ENCODE data around the gene PARVB. TPM values are rescaled to one million over a fixed set of nuclear protein-coding genes. Genes with fewer than 3 reads are reported as not detected.

PARVB gene
- total and polyA plus RNA-seq, 9 of the 15 experiments (the other 6 are each of a cell fraction or from before 2014, with no cell fraction given), result 1.1 to 59.2 (median 29.2) TPM

GRCh38 chr22:44143105-44143474 is 119.0 kb downstream of the PARVB start:
- Histone ChIP-seq H3K27me3 (ENCODE audit: control insufficient read depth in 2 of 2, insufficient read depth in 2 of 2, low read length in 2 of 2) (no peaks in the 10 kb centered on the region), H3K4me3 (no peak overlapping the region), H3K9me3 (replicated peaks; ENCODE audit: control insufficient read depth, insufficient read depth, low read depth, low read length) (no peaks in the 10 kb centered on the region), H2AFZ (ENCODE audit: low read depth, low read length) (no peak overlapping the region), H3K4me1 (replicated peaks in 1 of 2; ENCODE audit: control insufficient read depth in 2 of 2, insufficient read depth in 2 of 2, low read length in 2 of 2) (peaks cover 0 to 13% of the 10 kb centered on the region in 2 experiments; a peak in 2 of 5 replicates), H3K36me3 (ENCODE audit: control insufficient read depth, insufficient read depth, low read length) (peaks cover 4% of the 10 kb centered on the region; the same call in 1 of the 3 replicates), H3K9ac (ENCODE audit: insufficient read depth in 1 of 2, low read depth in 2 of 2, low read length in 2 of 2) (no peak overlapping the region), H3K79me2 (ENCODE audit: control insufficient read depth, insufficient read depth, low read length) (no peaks in the 10 kb centered on the region), H4K20me1 (replicated peaks; ENCODE audit: control insufficient read depth, insufficient read depth, low read length) (no peaks in the 10 kb centered on the region), H3K9me1 (ENCODE audit: control insufficient read depth, insufficient read depth, low read length) (peaks cover 5% of the 10 kb centered on the region), H3K27ac (ENCODE audit: extremely low read depth, low read depth, low read length) (no peak overlapping the region), H3K4me2 (ENCODE audit: insufficient read depth, low read length) (no peak overlapping the region)
- no TSS peak for BruUV-seq (replicated peaks)
- ATAC-seq, result no peak
- intact Hi-C loops (cut with micrococcal nuclease) (no loop called here), in situ Hi-C loops (cut with MboI) (no loop called here)
- TF ChIP-seq TAL1 (IDR thresholded peaks at IDR 0.05), result no peak
- TF ChIP-seq ARID4B (CRISPR knock-in tag; IDR thresholded peaks at IDR 0.05), result no peak
- no peak for TF ChIP-seq TAF9B (IDR thresholded peaks at IDR 0.05; ENCODE audit: partially characterized antibody)
- TF ChIP-seq NFIX (CRISPR knock-in tag; IDR thresholded peaks at IDR 0.05; ENCODE audit: low read depth), result no peak
- no peak for TF ChIP-seq HCFC1 (IDR thresholded peaks at IDR 0.05; ENCODE audit: low read depth, low read length)
- TF ChIP-seq ZNF408 (CRISPR knock-in tag; IDR thresholded peaks at IDR 0.05; ENCODE audit: low read depth), result no peak
- WGBS (ENCODE audit: insufficient coverage, low coverage, missing lambda C conversion rate), result 56% methylated on average over 2 of the region's 4 CpGs
- no peak for FAIRE-seq
- no peak for DNase-seq (ENCODE audit: extremely low read depth in 1 of 4, low spot score in 3 of 4)
- ChIA-PET CTCF (ENCODE audit: low intra/inter-chr PET ratio) (no interaction called here), POLR2A (interaction anchor here (0.6 kb wide), 1 partner anchor 57 kb away, joined by 3 read pairs; no protein-coding TSS in a partner anchor)
